GM12878 (cell line): ENCODE measurements around the gene RNU1-3. TPM values are rescaled to one million over a fixed set of nuclear protein-coding genes. Genes with fewer than 3 reads are reported as not detected.
"Not testable (repeated sequence)": the region's sequence is repeated elsewhere in the genome, so short reads cannot be mapped to it uniquely, and the experiment has no call there.

ENCODE experiments used
- ATAC-seq: fragments of 200-7000 bp; cut with Tn5 transposase; 3 replicates; pipeline ENCODE4 v1.9.1; 2020; ENCODE audit warnings: mild to moderate bottlenecking, moderate library complexity
- BruUV-seq: library from RNA; stranded (reverse); fragments of 400-500 nt; replicated peaks from 2 replicates; lab custom pipeline; 2021; lab: Mats Ljungman, UMichigan
- CTCF ChIA-PET: fragments of 300-600 bp; sonication (Branson Sonifier 250); formaldehyde crosslinking; extraction: SDS; loops from one replicate; lab custom pipeline; 2021; ENCODE audit warnings: inconsistent platforms; lab: Yijun Ruan, JAX
- POLR2A ChIA-PET: fragments of 350-600 bp; formaldehyde crosslinking; extraction: SDS; loops from one replicate; lab custom pipeline; 2021; ENCODE audit warnings: inconsistent platforms; lab: Charles Lee
- RAD21 ChIA-PET: fragments of 300-600 bp; sonication (Branson Sonifier 250); formaldehyde crosslinking; loops from one replicate; lab custom pipeline; 2023; ENCODE audit warnings: antibody characterized with exemption; ENCODE audit not compliant: unreplicated experiment; lab: Charles Lee
- SMC1A ChIA-PET: fragments of 300-600 bp; sonication (Branson Sonifier 250); formaldehyde crosslinking; loops from one replicate; lab custom pipeline; 2023; ENCODE audit not compliant: unreplicated experiment, uncharacterized antibody; lab: Charles Lee
- DNase-seq: peaks from one replicate; pipeline ENCODE4 v3.0.0-alpha.2; 2011; ENCODE audit warnings: low read depth, low spot score
- FAIRE-seq: peaks from 3 replicates; lab custom pipeline; 2011; peaks lifted over from hg19 to GRCh38; lab: Jason Lieb, UNC
- H2AFZ ChIP-seq: 2 replicates; pipeline ENCODE4 v1.6.0; 2011; ENCODE audit warnings: low read depth, low read length, control low read depth; ENCODE audit not compliant: control insufficient read depth
- H3K27ac ChIP-seq: 2 replicates; pipeline ENCODE4 v1.5.1; 2011; ENCODE audit warnings: control low read depth; ENCODE audit not compliant: control insufficient read depth, insufficient read depth
- H3K27me3 ChIP-seq, 2 experiments: replicated peaks in 1 of 2; 2 replicates each; pipeline versions ENCODE4 v1.6.0 to v1.6.1; 2011; ENCODE audit warnings: low read length in 1 of 2; ENCODE audit not compliant: control insufficient read depth in 2 of 2, insufficient read depth in 2 of 2
- H3K36me3 ChIP-seq, 2 experiments: 2 replicates each; pipeline ENCODE4 v1.5.1; 2011; ENCODE audit warnings: low read length in 1 of 2; ENCODE audit not compliant: control insufficient read depth in 2 of 2, insufficient read depth in 2 of 2
- H3K4me1 ChIP-seq: 2 replicates; pipeline ENCODE4 v1.6.1; 2011; ENCODE audit warnings: mild to moderate bottlenecking, low read length, moderate library complexity, mixed read lengths; ENCODE audit not compliant: control insufficient read depth, insufficient read depth
- H3K4me2 ChIP-seq: 2 replicates; pipeline ENCODE4 v1.6.0; 2011; ENCODE audit warnings: control low read depth; ENCODE audit not compliant: control insufficient read depth, insufficient read depth
- H3K4me3 ChIP-seq: fragments of 200-600 bp; sonication (generic); 2 replicates; pipeline ENCODE4 v1.5.1; 2016
- H3K79me2 ChIP-seq: 2 replicates; pipeline ENCODE4 v1.6.0; 2011; ENCODE audit warnings: low read length; ENCODE audit not compliant: control insufficient read depth, insufficient read depth
- H3K9ac ChIP-seq: 2 replicates; pipeline ENCODE4 v1.8.0; 2011; ENCODE audit warnings: low read length, control low read depth, mixed read lengths; ENCODE audit not compliant: control insufficient read depth, insufficient read depth
- H3K9me3 ChIP-seq: replicated peaks from 3 replicates; pipeline ENCODE4 v1.5.1; 2011; ENCODE audit warnings: mild to moderate bottlenecking, low read length; ENCODE audit not compliant: control insufficient read depth, insufficient read depth
- H4K20me1 ChIP-seq: 2 replicates; pipeline ENCODE4 v1.6.0; 2011; ENCODE audit not compliant: control insufficient read depth, insufficient read depth
- WGBS: methylation state at CpG from one replicate; pipeline ENCODE4 v1.1.6; 2016; ENCODE audit warnings: low lambda C conversion rate; ENCODE audit not compliant: insufficient replicate concordance, insufficient coverage; ENCODE audit errors: missing lambda C conversion rate; 5-methylcytosine and 5-hydroxymethylcytosine counted together
- in situ Hi-C: fragments of 300-500 bp; cut with MboI; formaldehyde crosslinking; loops from 9 replicates; pipeline ENCODE4 v1.14.3; 2018; ENCODE audit warnings: mixed read lengths
- intact Hi-C: fragments of 100-400 bp; cut with micrococcal nuclease; formaldehyde crosslinking; loops from one replicate; pipeline ENCODE4 v1.14.2; 2022; ENCODE audit not compliant: unreplicated experiment
- polyA plus RNA-seq, 11 experiments: library from polyadenylated mRNA; depleted of rRNA in 4 of 11; unstranded in 6 of 11; stranded (reverse) in 5 of 11; fragments of >200 nt; fragmentation: Nextera tagmentation in 4 of 11; fragmentation: Illumina TruSeq in 1 of 11; extraction: Ambion mirVana in 4 of 11; extraction: Trizol in 1 of 11; gene quantifications; 1 replicate in 1 of 11; 2 replicates in 10 of 11; pipeline versions ENCODE4 v1.2.1 to v1.2.3, GENCODE V29; 2011 to 2016; ENCODE audit warnings: inconsistent platforms in 2 of 11, missing spikeins in 2 of 11, low read depth in 1 of 11
- total RNA-seq, 4 experiments: library from RNA; depleted of rRNA in 3 of 4; stranded (reverse); fragments of >200 nt in 3 of 4; fragmentation: Illumina TruSeq in 1 of 4; extraction: Trizol in 1 of 4; gene quantifications; 2 replicates each; pipeline versions ENCODE4 v1.2.1 to v1.2.3, GENCODE V29; 2013 to 2021

Gene RNU1-3
- total and polyA plus RNA-seq, 10 of the 15 experiments (the other 5 are each of a cell fraction or from before 2014, with no cell fraction given): under 0.01 to 20,946 (median 4.7) TPM; not detected in 2

DNA sequence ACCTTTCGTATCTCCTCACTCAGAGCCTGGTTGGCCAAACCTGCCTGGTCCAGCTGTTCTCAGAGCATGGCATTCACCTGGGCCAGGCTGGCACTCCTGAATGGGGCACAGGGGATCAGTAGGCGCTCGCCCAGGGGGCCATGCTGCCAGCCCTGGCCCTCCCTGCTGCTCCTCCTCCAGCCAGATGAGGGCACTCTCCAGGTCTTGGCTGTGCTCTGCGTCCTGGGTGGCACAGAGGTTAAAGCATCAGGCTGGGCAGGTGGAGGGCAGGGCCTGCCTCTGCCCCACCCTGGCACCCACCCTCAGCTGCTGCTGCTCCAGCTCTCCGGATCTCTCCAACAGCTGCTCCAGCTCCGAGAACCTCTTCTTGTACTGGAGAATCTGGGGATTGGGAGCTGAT lies 10.2 kb downstream of the RNU1-3 start:
- BruUV-seq, H3K36me3 ChIP-seq, RAD21 ChIA-PET, H3K27me3 ChIP-seq, CTCF ChIA-PET, H3K9ac ChIP-seq, H2AFZ ChIP-seq, H3K27ac ChIP-seq, H3K79me2 ChIP-seq, DNase-seq, H3K4me2 ChIP-seq, FAIRE-seq, intact Hi-C loops, H4K20me1 ChIP-seq, SMC1A ChIA-PET, POLR2A ChIA-PET, H3K9me3 ChIP-seq, in situ Hi-C loops, H3K4me3 ChIP-seq, H3K4me1 ChIP-seq: not testable (repeated sequence)
- peak; percentile 79 for ATAC-seq
- WGBS: no CpG with 5 or more reads among the region's 6 CpGs

DNA sequence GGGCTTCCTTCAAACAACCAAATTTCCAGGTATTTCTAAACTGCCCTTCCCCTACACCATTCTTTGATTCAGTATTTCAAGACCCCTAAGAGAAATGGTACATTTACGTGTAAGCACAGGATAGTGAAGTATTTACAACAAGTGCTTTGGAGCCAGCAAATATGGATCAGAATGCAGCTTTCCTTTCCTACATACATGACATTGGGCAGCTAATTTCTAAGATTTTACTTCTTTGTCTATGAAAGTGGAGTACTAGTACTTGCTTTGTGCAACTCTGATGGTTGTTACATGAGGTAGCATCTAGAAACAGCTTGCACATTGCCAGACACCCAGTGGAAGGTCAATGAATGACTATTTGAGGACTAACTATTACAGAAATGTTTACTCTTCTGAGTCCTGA lies 15.2 kb downstream of the RNU1-3 start:
- BruUV-seq, SMC1A ChIA-PET, H3K27me3 ChIP-seq, H3K4me1 ChIP-seq, H3K79me2 ChIP-seq, H4K20me1 ChIP-seq, CTCF ChIA-PET, FAIRE-seq, POLR2A ChIA-PET, H3K9me3 ChIP-seq, DNase-seq, intact Hi-C loops, in situ Hi-C loops, H3K4me2 ChIP-seq, H3K36me3 ChIP-seq, H2AFZ ChIP-seq, H3K4me3 ChIP-seq, RAD21 ChIA-PET, H3K27ac ChIP-seq, H3K9ac ChIP-seq: not testable (repeated sequence)
- peak; percentile 62 for ATAC-seq
- 45% methylated on average over 1 of the region's 1 CpG for WGBS

DNA sequence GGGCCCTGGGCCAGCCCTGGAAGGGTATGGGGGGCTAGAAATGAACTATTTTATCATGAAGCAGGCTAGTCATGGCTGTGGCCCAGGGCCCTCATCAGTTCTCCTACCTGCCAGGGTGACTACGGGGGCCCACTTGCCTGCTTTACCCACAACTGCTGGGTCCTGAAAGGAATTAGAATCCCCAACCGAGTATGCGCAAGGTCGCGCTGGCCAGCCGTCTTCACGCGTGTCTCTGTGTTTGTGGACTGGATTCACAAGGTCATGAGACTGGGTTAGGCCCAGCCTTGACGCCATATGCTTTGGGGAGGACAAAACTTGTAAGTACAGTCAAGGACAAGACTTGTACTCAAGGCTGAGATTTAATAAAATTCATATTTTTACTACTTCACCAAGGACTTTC lies 16.8 kb downstream of the RNU1-3 start:
- RAD21 ChIA-PET, H2AFZ ChIP-seq, H3K79me2 ChIP-seq, H3K4me3 ChIP-seq, CTCF ChIA-PET, in situ Hi-C loops, POLR2A ChIA-PET, FAIRE-seq, SMC1A ChIA-PET, intact Hi-C loops, H3K9me3 ChIP-seq, H3K27me3 ChIP-seq, H3K27ac ChIP-seq, H3K4me2 ChIP-seq, DNase-seq, H3K9ac ChIP-seq, H3K36me3 ChIP-seq, ATAC-seq, BruUV-seq, H3K4me1 ChIP-seq, H4K20me1 ChIP-seq: not testable (repeated sequence)
- WGBS: 62% methylated on average over 8 of the region's 9 CpGs

DNA sequence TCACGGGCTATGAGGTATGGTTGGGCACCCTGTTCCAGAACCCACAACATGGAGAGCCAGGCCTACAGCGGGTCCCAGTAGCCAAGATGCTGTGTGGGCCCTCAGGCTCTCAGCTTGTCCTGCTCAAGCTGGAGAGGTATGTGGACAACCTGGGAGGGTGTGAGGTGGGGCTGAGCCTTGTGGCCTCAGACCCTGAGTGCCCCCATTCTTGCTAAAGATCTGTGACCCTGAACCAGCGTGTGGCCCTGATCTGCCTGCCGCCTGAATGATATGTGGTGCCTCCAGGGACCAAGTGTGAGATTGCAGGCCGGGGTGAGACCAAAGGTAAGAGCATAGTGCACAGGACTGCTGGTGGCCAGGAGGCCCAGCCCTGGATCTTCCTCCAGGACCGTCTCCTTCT lies 17.4 kb downstream of the RNU1-3 start:
- DNase-seq, H3K9me3 ChIP-seq, intact Hi-C loops, H3K27ac ChIP-seq, H3K36me3 ChIP-seq, RAD21 ChIA-PET, H3K4me1 ChIP-seq, CTCF ChIA-PET, H3K27me3 ChIP-seq, H4K20me1 ChIP-seq, H3K4me2 ChIP-seq, BruUV-seq, H3K4me3 ChIP-seq, H2AFZ ChIP-seq, H3K9ac ChIP-seq, in situ Hi-C loops, POLR2A ChIA-PET, H3K79me2 ChIP-seq, FAIRE-seq, ATAC-seq, SMC1A ChIA-PET: not testable (repeated sequence)
- 37% methylated on average over 6 of the region's 6 CpGs for WGBS
